GM12878 (cell line): ENCODE measurements around the gene RERE. TPM values are rescaled to one million over a fixed set of nuclear protein-coding genes. Genes with fewer than 3 reads are reported as not detected.

Source experiments
- ATAC-seq: fragments of 200-7000 bp; cut with Tn5 transposase; 3 replicates; pipeline ENCODE4 v1.9.1; 2020; ENCODE audit warnings: mild to moderate bottlenecking, moderate library complexity
- BruUV-seq: library from RNA; stranded (reverse); fragments of 400-500 nt; replicated peaks from 2 replicates; lab custom pipeline; 2021; lab: Mats Ljungman, UMichigan
- CTCF ChIA-PET: fragments of 300-600 bp; sonication (Branson Sonifier 250); formaldehyde crosslinking; extraction: SDS; loops from one replicate; lab custom pipeline; 2021; ENCODE audit warnings: inconsistent platforms; lab: Yijun Ruan, JAX
- POLR2A ChIA-PET: fragments of 350-600 bp; formaldehyde crosslinking; extraction: SDS; loops from one replicate; lab custom pipeline; 2021; ENCODE audit warnings: inconsistent platforms; lab: Charles Lee
- RAD21 ChIA-PET: fragments of 300-600 bp; sonication (Branson Sonifier 250); formaldehyde crosslinking; loops from one replicate; lab custom pipeline; 2023; ENCODE audit warnings: antibody characterized with exemption; ENCODE audit not compliant: unreplicated experiment; lab: Charles Lee
- SMC1A ChIA-PET: fragments of 300-600 bp; sonication (Branson Sonifier 250); formaldehyde crosslinking; loops from one replicate; lab custom pipeline; 2023; ENCODE audit not compliant: unreplicated experiment, uncharacterized antibody; lab: Charles Lee
- DNase-seq: peaks from one replicate; pipeline ENCODE4 v3.0.0-alpha.2; 2011; ENCODE audit warnings: low read depth, low spot score
- FAIRE-seq: peaks from 3 replicates; lab custom pipeline; 2011; peaks lifted over from hg19 to GRCh38; lab: Jason Lieb, UNC
- H2AFZ ChIP-seq: 2 replicates; pipeline ENCODE4 v1.6.0; 2011; ENCODE audit warnings: low read depth, low read length, control low read depth; ENCODE audit not compliant: control insufficient read depth
- H3K27ac ChIP-seq: 2 replicates; pipeline ENCODE4 v1.5.1; 2011; ENCODE audit warnings: control low read depth; ENCODE audit not compliant: control insufficient read depth, insufficient read depth
- H3K27me3 ChIP-seq, 2 experiments: replicated peaks in 1 of 2; 2 replicates each; pipeline versions ENCODE4 v1.6.0 to v1.6.1; 2011; ENCODE audit warnings: low read length in 1 of 2; ENCODE audit not compliant: control insufficient read depth in 2 of 2, insufficient read depth in 2 of 2
- H3K36me3 ChIP-seq, 2 experiments: 2 replicates each; pipeline ENCODE4 v1.5.1; 2011; ENCODE audit warnings: low read length in 1 of 2; ENCODE audit not compliant: control insufficient read depth in 2 of 2, insufficient read depth in 2 of 2
- H3K4me1 ChIP-seq: 2 replicates; pipeline ENCODE4 v1.6.1; 2011; ENCODE audit warnings: mild to moderate bottlenecking, low read length, moderate library complexity, mixed read lengths; ENCODE audit not compliant: control insufficient read depth, insufficient read depth
- H3K4me2 ChIP-seq: 2 replicates; pipeline ENCODE4 v1.6.0; 2011; ENCODE audit warnings: control low read depth; ENCODE audit not compliant: control insufficient read depth, insufficient read depth
- H3K4me3 ChIP-seq: fragments of 200-600 bp; sonication (generic); 2 replicates; pipeline ENCODE4 v1.5.1; 2016
- H3K79me2 ChIP-seq: 2 replicates; pipeline ENCODE4 v1.6.0; 2011; ENCODE audit warnings: low read length; ENCODE audit not compliant: control insufficient read depth, insufficient read depth
- H3K9ac ChIP-seq: 2 replicates; pipeline ENCODE4 v1.8.0; 2011; ENCODE audit warnings: low read length, control low read depth, mixed read lengths; ENCODE audit not compliant: control insufficient read depth, insufficient read depth
- H3K9me3 ChIP-seq: replicated peaks from 3 replicates; pipeline ENCODE4 v1.5.1; 2011; ENCODE audit warnings: mild to moderate bottlenecking, low read length; ENCODE audit not compliant: control insufficient read depth, insufficient read depth
- H4K20me1 ChIP-seq: 2 replicates; pipeline ENCODE4 v1.6.0; 2011; ENCODE audit not compliant: control insufficient read depth, insufficient read depth
- ATF3 ChIP-seq: IDR thresholded peaks from 2 replicates; pipeline ENCODE4 v1.6.1; 2011; ENCODE audit warnings: low read depth, mild to moderate bottlenecking, low read length, moderate library complexity, borderline replicate concordance; ENCODE audit errors: extremely low read depth
- CBX3 ChIP-seq: fragments of 200-600 bp; sonication (generic); IDR thresholded peaks from 2 replicates; pipeline ENCODE4 v1.6.1; 2016; ENCODE audit warnings: low read depth, borderline replicate concordance
- CEBPZ ChIP-seq: fragments of 150-350 bp; IDR thresholded peaks from 2 replicates; pipeline ENCODE4 v1.6.1; 2016; ENCODE audit warnings: low read depth, low read length
- CREB1 ChIP-seq: IDR thresholded peaks from 2 replicates; pipeline ENCODE4 v1.6.1; 2012; ENCODE audit warnings: low read depth, mild to moderate bottlenecking, inconsistent platforms
- FOXK2 ChIP-seq: fragments of 450-650 bp; IDR thresholded peaks from 2 replicates; pipeline ENCODE4 v1.6.1; 2017; ENCODE audit warnings: mild to moderate bottlenecking, moderate library complexity
- HCFC1 ChIP-seq: fragments of 150-350 bp; IDR thresholded peaks from 2 replicates; pipeline ENCODE4 v1.6.1; 2014; ENCODE audit warnings: low read length
- IKZF1 ChIP-seq: fragments of 450-650 bp; conservative IDR thresholded peaks from 2 replicates; pipeline ENCODE4 v1.6.1; 2017; ENCODE audit warnings: antibody characterized with exemption, mild to moderate bottlenecking
- LARP7 ChIP-seq: fragments of 450-650 bp; IDR thresholded peaks from 2 replicates; pipeline ENCODE4 v1.6.1; 2017; ENCODE audit warnings: mild to moderate bottlenecking
- NRF1 ChIP-seq: conservative IDR thresholded peaks from 2 replicates; pipeline ENCODE4 v1.6.1; 2011; ENCODE audit warnings: mild to moderate bottlenecking, low read depth, low read length, improper control_type of control experiment
- PAX5 ChIP-seq: IDR thresholded peaks from 2 replicates; pipeline ENCODE4 v1.6.1; 2011; ENCODE audit warnings: low read depth, low read length, borderline replicate concordance
- SUPT20H ChIP-seq: IDR thresholded peaks from 2 replicates; pipeline ENCODE4 v1.6.1; 2011; ENCODE audit warnings: low read depth, mild to moderate bottlenecking, low read length, moderate library complexity, borderline replicate concordance; ENCODE audit not compliant: control insufficient read depth
- USF2 ChIP-seq: IDR thresholded peaks from 2 replicates; pipeline ENCODE4 v1.6.1; 2011; ENCODE audit warnings: low read depth, low read length, improper control_type of control experiment, borderline replicate concordance
- ZBTB4 ChIP-seq: fragments of 450-650 bp; formaldehyde crosslinking; IDR thresholded peaks from 2 replicates; pipeline ENCODE4 v1.4.0; 2022; ENCODE audit warnings: mild to moderate bottlenecking, moderate library complexity
- ZNF384 ChIP-seq: IDR thresholded peaks from 2 replicates; pipeline ENCODE4 v1.6.1; 2012; ENCODE audit warnings: low read depth, mild to moderate bottlenecking, low read length, improper control_type of control experiment, borderline replicate concordance
- ZNF622 ChIP-seq: fragments of 450-650 bp; IDR thresholded peaks from 2 replicates; pipeline ENCODE4 v1.6.1; 2017; ENCODE audit warnings: mild to moderate bottlenecking, inconsistent platforms
- WGBS: methylation state at CpG from one replicate; pipeline ENCODE4 v1.1.6; 2016; ENCODE audit warnings: low lambda C conversion rate; ENCODE audit not compliant: insufficient replicate concordance, insufficient coverage; ENCODE audit errors: missing lambda C conversion rate; 5-methylcytosine and 5-hydroxymethylcytosine counted together
- in situ Hi-C: fragments of 300-500 bp; cut with MboI; formaldehyde crosslinking; loops from 9 replicates; pipeline ENCODE4 v1.14.3; 2018; ENCODE audit warnings: mixed read lengths
- intact Hi-C: fragments of 100-400 bp; cut with micrococcal nuclease; formaldehyde crosslinking; loops from one replicate; pipeline ENCODE4 v1.14.2; 2022; ENCODE audit not compliant: unreplicated experiment
- polyA plus RNA-seq, 11 experiments: library from polyadenylated mRNA; depleted of rRNA in 4 of 11; unstranded in 6 of 11; stranded (reverse) in 5 of 11; fragments of >200 nt; fragmentation: Nextera tagmentation in 4 of 11; fragmentation: Illumina TruSeq in 1 of 11; extraction: Ambion mirVana in 4 of 11; extraction: Trizol in 1 of 11; gene quantifications; 1 replicate in 1 of 11; 2 replicates in 10 of 11; pipeline versions ENCODE4 v1.2.1 to v1.2.3, GENCODE V29; 2011 to 2016; ENCODE audit warnings: inconsistent platforms in 2 of 11, missing spikeins in 2 of 11, low read depth in 1 of 11
- total RNA-seq, 4 experiments: library from RNA; depleted of rRNA in 3 of 4; stranded (reverse); fragments of >200 nt in 3 of 4; fragmentation: Illumina TruSeq in 1 of 4; extraction: Trizol in 1 of 4; gene quantifications; 2 replicates each; pipeline versions ENCODE4 v1.2.1 to v1.2.3, GENCODE V29; 2013 to 2021

The RERE gene
- total and polyA plus RNA-seq, 10 of the 15 experiments (the other 5 are each of a cell fraction or from before 2014, with no cell fraction given), result 5.2 to 60.5 (median 20.2) TPM

GRCh38 chr1:8468751-8469150 lies 348.7 kb downstream of the RERE start (continued):
- TF ChIP-seq USF2, result no peak
- no peak for TF ChIP-seq FOXK2

- no peak overlapping the region for H3K9ac ChIP-seq
- no peaks in the 10 kb centered on the region for H4K20me1 ChIP-seq
- SMC1A ChIA-PET, result interaction anchor here (1.0 to 2.8 kb wide), 2 partner anchors 7 to 87 kb away, joined by 3 to 12 read pairs; no protein-coding TSS in a partner anchor
- intact Hi-C loops, result no loop called here
- FAIRE-seq, result no peak
- H3K27ac ChIP-seq, result no peak overlapping the region
- no TSS peak for BruUV-seq
- no peaks in the 10 kb centered on the region for H3K9me3 ChIP-seq
- CTCF ChIA-PET, result no interaction called here
- no peak for TF ChIP-seq SUPT20H
- no peak for TF ChIP-seq PAX5
- no peak for TF ChIP-seq IKZF1
- TF ChIP-seq ATF3, result no peak
- no peak for TF ChIP-seq CREB1
- TF ChIP-seq NRF1, result no peak
- TF ChIP-seq HCFC1, result no peak
- no peak for TF ChIP-seq CBX3
- no peak for TF ChIP-seq FOXK2
- TF ChIP-seq ZNF622, result no peak
- no peak for TF ChIP-seq ZBTB4 (CRISPR knock-in tag)
- TF ChIP-seq LARP7, result no peak
- TF ChIP-seq CEBPZ, result no peak
- no peak for TF ChIP-seq ZNF384
- H3K4me3 ChIP-seq, result no peak overlapping the region
- H3K4me2 ChIP-seq, result no peak overlapping the region
- peaks cover 3 to 7% of the 10 kb centered on the region in 2 experiments for H3K36me3 ChIP-seq
- WGBS, result 87% methylated on average over 3 of the region's 3 CpGs
- no peaks in the 10 kb centered on the region for H3K79me2 ChIP-seq
- in situ Hi-C loops, result no loop called here
- RAD21 ChIA-PET, result no interaction called here
- peaks cover 7% of the 10 kb centered on the region for H3K4me1 ChIP-seq
- DNase-seq, result no peak
- H3K27me3 ChIP-seq, result no peaks in the 10 kb centered on the region
- no peak for ATAC-seq
- POLR2A ChIA-PET, result no interaction called here
- no peak overlapping the region for H2AFZ ChIP-seq
Observed at GRCh38 chr1:8467308-8467707, 350.1 kb downstream of the RERE start.
